Measurements from ENCODE around the gene SUMO2. TPM values are rescaled to one million over a fixed set of nuclear protein-coding genes. Genes with fewer than 3 reads are reported as not detected.

SUMO2 gene
- total RNA-seq, 4 donors from 2014 or later: 53.3 to 62.9 (median 60.1) TPM

GRCh38 chr17:75182319-75182568, 515 bp downstream of the SUMO2 start:
- DNase-seq (ENCODE audit: low spot score): no peak
- TF ChIP-seq CTCF (IDR thresholded peaks at IDR 0.05): no peak
- no peak for ATAC-seq (ENCODE audit: low FRiP score)

GRCh38 chr17:75181608-75182318, 996 bp downstream of the SUMO2 start:
- DNase-seq (ENCODE audit: low spot score) (peak; percentile 29), ATAC-seq (ENCODE audit: low FRiP score) (no peak)
- no peak for TF ChIP-seq CTCF (IDR thresholded peaks at IDR 0.05)

GRCh38 chr17:75181110-75181509, 1.6 kb downstream of the SUMO2 start:
- ATAC-seq (ENCODE audit: low FRiP score) (no peak), DNase-seq (ENCODE audit: low spot score) (no peak)
- no peak for TF ChIP-seq CTCF (IDR thresholded peaks at IDR 0.05)

- no peak for ATAC-seq (ENCODE audit: low FRiP score)
- TF ChIP-seq CTCF (IDR thresholded peaks at IDR 0.05): no peak
Observed at GRCh38 chr17:75178453-75178852, 4.3 kb downstream of the SUMO2 start.

GRCh38 chr17:75176625-75177024, 6.1 kb downstream of the SUMO2 start:
- DNase-seq (ENCODE audit: low spot score) (no peak), ATAC-seq (ENCODE audit: low FRiP score) (no peak)
- TF ChIP-seq CTCF (IDR thresholded peaks at IDR 0.05): no peak

More at GRCh38 chr17:75178453-75178852, 4.3 kb downstream of the SUMO2 start:
- DNase-seq (ENCODE audit: low spot score): no peak

- DNase-seq (ENCODE audit: low spot score): no peak
- no peak for TF ChIP-seq CTCF (IDR thresholded peaks at IDR 0.05)
- ATAC-seq (ENCODE audit: low FRiP score): no peak
Observed at GRCh38 chr17:75174996-75175395, 7.8 kb downstream of the SUMO2 start.

GRCh38 chr17:75173526-75173925, 9.2 kb downstream of the SUMO2 start:
- ATAC-seq (ENCODE audit: low FRiP score): no peak
- DNase-seq (ENCODE audit: low spot score): no peak
- TF ChIP-seq CTCF (IDR thresholded peaks at IDR 0.05): no peak
